NB4 (cell line): Measurements from ENCODE around the gene SCPEP1.
A peak's percentile ranks its signal among the peaks of the same experiment; 100 is the strongest.

Experiments
- DNase-seq: peaks from one replicate; pipeline ENCODE4 v3.0.0; 2010; ENCODE audit warnings: low read depth
- H3K4me3 ChIP-seq: one replicate; pipeline ENCODE4 v1.5.1; 2011; ENCODE audit warnings: mild to moderate bottlenecking, low read depth, low read length, moderate library complexity
- MYC ChIP-seq: IDR thresholded peaks from 2 replicates; pipeline ENCODE4 v1.6.1; 2011; ENCODE audit warnings: low read depth, low read length
- POLR2A ChIP-seq: IDR thresholded peaks from 2 replicates; pipeline ENCODE4 v1.6.1; 2011; ENCODE audit warnings: mild to moderate bottlenecking; ENCODE audit not compliant: insufficient read length; ENCODE audit errors: extremely low read depth
- TF ChIP-seq, protein P1 (sequence below): IDR thresholded peaks from one replicate; pipeline ENCODE4 v1.5.1; 2012; ENCODE audit warnings: low read depth, low read length
- TF ChIP-seq, protein P2 (sequence below): IDR thresholded peaks from 2 replicates; pipeline ENCODE4 v1.6.1; 2011; ENCODE audit warnings: low read depth, low read length

SCPEP1 gene

DNA sequence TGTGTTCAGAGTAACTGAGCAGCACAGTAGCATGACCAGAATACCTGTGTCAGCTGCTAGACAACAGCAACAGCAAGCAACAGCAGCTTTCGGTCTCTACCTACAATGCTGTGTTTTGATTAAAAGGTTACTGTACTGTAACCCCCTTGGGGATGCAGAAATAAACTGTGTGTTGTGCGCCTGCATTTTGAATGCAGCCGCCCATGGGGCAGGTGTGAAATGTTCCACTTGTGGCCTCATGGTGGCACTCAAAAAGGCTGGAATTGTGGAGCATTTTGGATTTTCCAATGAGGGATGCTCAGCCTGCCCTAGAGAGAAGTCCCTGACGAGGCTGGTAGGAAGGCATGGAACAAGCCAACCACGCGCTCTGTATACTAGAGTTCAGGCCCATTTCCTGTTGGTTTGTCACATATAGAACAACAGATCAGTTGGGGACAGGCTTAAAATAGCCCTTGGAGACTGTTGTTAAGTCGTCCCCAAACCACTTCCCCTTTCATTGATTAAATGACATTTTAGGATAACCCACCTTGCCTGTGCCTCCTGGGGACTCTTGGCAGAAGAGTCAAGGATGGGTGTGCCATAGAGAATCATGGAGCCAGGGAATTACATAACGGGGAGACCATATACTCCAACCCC is 27.1 kb downstream of the SCPEP1 start:
- no peak for TF ChIP-seq POLR2A
- TF ChIP-seq, protein P1, sequence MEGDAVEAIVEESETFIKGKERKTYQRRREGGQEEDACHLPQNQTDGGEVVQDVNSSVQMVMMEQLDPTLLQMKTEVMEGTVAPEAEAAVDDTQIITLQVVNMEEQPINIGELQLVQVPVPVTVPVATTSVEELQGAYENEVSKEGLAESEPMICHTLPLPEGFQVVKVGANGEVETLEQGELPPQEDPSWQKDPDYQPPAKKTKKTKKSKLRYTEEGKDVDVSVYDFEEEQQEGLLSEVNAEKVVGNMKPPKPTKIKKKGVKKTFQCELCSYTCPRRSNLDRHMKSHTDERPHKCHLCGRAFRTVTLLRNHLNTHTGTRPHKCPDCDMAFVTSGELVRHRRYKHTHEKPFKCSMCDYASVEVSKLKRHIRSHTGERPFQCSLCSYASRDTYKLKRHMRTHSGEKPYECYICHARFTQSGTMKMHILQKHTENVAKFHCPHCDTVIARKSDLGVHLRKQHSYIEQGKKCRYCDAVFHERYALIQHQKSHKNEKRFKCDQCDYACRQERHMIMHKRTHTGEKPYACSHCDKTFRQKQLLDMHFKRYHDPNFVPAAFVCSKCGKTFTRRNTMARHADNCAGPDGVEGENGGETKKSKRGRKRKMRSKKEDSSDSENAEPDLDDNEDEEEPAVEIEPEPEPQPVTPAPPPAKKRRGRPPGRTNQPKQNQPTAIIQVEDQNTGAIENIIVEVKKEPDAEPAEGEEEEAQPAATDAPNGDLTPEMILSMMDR, result peak; percentile 6
- TF ChIP-seq, protein P2, sequence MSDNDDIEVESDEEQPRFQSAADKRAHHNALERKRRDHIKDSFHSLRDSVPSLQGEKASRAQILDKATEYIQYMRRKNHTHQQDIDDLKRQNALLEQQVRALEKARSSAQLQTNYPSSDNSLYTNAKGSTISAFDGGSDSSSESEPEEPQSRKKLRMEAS, result peak; percentile 88
- peak; percentile 90 for TF ChIP-seq MYC
- peak; percentile 93 for DNase-seq
- no peak overlapping the region for H3K4me3 ChIP-seq

DNA sequence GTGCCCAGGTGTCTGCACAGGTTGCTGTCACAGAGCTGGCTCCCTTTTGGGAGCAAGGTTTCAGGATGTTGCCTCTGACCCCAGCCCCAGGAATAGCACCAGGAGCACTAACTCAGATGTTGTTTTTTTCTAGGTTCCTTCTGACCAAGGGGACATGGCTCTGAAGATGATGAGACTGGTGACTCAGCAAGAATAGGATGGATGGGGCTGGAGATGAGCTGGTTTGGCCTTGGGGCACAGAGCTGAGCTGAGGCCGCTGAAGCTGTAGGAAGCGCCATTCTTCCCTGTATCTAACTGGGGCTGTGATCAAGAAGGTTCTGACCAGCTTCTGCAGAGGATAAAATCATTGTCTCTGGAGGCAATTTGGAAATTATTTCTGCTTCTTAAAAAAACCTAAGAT is 28.1 kb downstream of the SCPEP1 start:
- TF ChIP-seq, protein P2, result no peak
- TF ChIP-seq, protein P1, result no peak
- TF ChIP-seq POLR2A (no peak), MYC (no peak)
- peak; percentile 81 for DNase-seq
- no peak overlapping the region for H3K4me3 ChIP-seq

DNA sequence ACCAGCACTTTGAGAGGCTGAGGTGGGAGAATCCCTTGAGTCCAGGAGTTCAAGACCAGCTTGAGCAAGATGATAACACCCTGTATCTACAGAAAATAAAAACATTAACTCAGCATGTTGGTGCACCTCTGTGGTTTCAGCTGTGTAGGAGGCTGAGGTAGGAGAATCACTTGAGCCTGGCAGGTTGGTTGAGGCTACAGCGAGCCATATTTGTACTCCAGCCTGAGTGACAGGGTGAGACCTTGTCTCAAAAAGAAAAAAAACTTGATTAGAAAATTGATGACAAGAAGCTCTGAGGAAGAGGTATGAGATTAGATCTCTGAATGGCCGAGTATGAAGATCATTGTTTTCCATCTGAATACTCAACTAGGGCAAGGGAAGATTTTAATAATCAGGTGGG is 31.0 kb downstream of the SCPEP1 start:
- DNase-seq, result no peak
- no peak overlapping the region for H3K4me3 ChIP-seq
- TF ChIP-seq, protein P1, result no peak
- TF ChIP-seq MYC (no peak), POLR2A (no peak)
- TF ChIP-seq, protein P2, result no peak

DNA sequence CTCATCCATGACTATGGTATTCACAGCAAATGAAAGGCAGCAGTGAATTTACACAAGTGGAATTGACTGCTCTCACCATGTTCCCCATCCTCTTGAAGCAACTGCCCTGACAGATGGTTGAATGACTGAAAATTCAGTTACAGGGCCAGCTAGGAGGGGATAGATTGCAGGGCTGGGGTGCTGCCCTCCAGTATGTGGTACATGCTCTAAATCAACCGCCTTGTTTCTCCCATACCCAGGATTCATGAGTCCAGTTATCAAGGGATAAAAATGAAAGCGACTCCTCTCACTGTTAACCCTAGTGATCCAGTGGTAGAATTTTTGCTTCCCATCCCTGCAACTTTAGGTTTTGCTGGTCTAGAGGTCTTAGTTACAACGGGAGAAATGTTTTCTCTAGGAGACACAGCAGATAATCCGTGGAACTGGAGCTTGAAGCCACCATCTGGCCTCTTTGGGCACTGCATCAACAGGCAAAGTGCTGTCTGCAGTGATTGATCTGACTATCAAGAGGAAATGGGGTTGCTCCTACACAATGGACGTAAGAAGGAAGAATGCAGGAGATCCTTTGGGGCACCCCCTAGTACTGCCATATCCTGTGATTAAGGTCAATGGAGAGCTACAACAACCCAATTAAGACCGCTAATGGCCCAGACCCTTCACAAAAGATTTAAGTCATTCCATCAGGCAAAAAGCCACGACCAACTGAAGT is 32.0 kb downstream of the SCPEP1 start:
- TF ChIP-seq MYC (peak; percentile 10; the same call in 1 of the 2 replicates), POLR2A (no peak)
- TF ChIP-seq, protein P2, result 0 out of 2 replicates have a peak, but pooled peaks have one; percentile 20
- TF ChIP-seq, protein P1, result peak; percentile 92
- no peak overlapping the region for H3K4me3 ChIP-seq
- peak; percentile 80 for DNase-seq

DNA sequence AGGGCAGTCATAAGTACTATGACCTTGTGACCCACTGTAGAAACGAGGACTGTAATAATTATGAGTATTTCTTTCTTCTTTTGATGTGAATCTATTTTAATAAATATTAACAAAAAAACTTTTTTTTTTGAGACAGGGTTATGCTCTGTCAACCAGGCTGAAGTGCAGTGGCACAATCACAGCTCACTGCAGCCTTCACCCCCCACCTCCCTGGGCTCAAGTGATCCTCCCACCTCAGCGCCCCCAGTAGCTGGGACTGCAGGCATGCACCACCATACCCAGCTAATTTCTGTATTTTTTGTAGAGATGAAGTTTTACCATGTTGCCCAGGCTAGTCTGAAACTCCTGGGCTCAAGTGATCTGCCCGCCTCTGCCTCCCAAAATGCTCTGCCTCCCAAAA is 32.6 kb downstream of the SCPEP1 start:
- DNase-seq, result no peak
- no peak overlapping the region for H3K4me3 ChIP-seq
- TF ChIP-seq MYC (no peak), POLR2A (no peak)
- TF ChIP-seq, protein P2, result no peak
- TF ChIP-seq, protein P1, result no peak
